ENCODE results near the gene CDKAL1.

CDKAL1 gene

GRCh38 chr6:21256197-21256596, 721.9 kb downstream of the CDKAL1 start:
- no peaks in the 10 kb centered on the region for H3K4me1 ChIP-seq (ENCODE audit: insufficient read depth, insufficient read length)

GRCh38 chr6:21257125-21257524, 722.9 kb downstream of the CDKAL1 start:
- Histone ChIP-seq H3K9ac (ENCODE audit: insufficient read length, low read depth) (no peak overlapping the region), H3K4me1 (ENCODE audit: insufficient read depth, insufficient read length) (no peaks in the 10 kb centered on the region), H3K4me3 (ENCODE audit: insufficient read length, low read depth) (no peak overlapping the region), H3K36me3 (ENCODE audit: insufficient read depth, insufficient read length, low read length) (no peaks in the 10 kb centered on the region), H3K27me3 (ENCODE audit: insufficient read depth, insufficient read length) (no peaks in the 10 kb centered on the region), H3K9me3 (ENCODE audit: insufficient read depth, low read length) (no peaks in the 10 kb centered on the region; the same call in 1 of the 2 replicates)
- DNase-seq (ENCODE audit: low read depth, low spot score): no peak
- TF ChIP-seq YY1 (IDR thresholded peaks at IDR 0.05; ENCODE audit: insufficient read depth, insufficient read length): no peak

More at GRCh38 chr6:21256197-21256596, 721.9 kb downstream of the CDKAL1 start:
- Histone ChIP-seq H3K4me3 (ENCODE audit: insufficient read length, low read depth) (no peak overlapping the region), H3K9ac (ENCODE audit: insufficient read length, low read depth) (no peak overlapping the region), H3K27me3 (ENCODE audit: insufficient read depth, insufficient read length) (no peaks in the 10 kb centered on the region), H3K9me3 (ENCODE audit: insufficient read depth, low read length) (no peaks in the 10 kb centered on the region), H3K36me3 (ENCODE audit: insufficient read depth, insufficient read length, low read length) (no peaks in the 10 kb centered on the region)
- no peak for TF ChIP-seq ZNF274 (IDR thresholded peaks at IDR 0.05; ENCODE audit: low read depth, low read length)
- no peak for TF ChIP-seq SUZ12 (IDR thresholded peaks at IDR 0.05; ENCODE audit: extremely low read depth, insufficient read depth, insufficient read length)
- TF ChIP-seq YY1 (IDR thresholded peaks at IDR 0.05; ENCODE audit: insufficient read depth, insufficient read length): no peak
- DNase-seq (ENCODE audit: low read depth, low spot score): no peak

GRCh38 chr6:21258665-21259064, 724.4 kb downstream of the CDKAL1 start:
- Histone ChIP-seq H3K4me1 (ENCODE audit: insufficient read depth, insufficient read length) (no peaks in the 10 kb centered on the region), H3K4me3 (ENCODE audit: insufficient read length, low read depth) (no peak overlapping the region), H3K27me3 (ENCODE audit: insufficient read depth, insufficient read length) (no peaks in the 10 kb centered on the region), H3K36me3 (ENCODE audit: insufficient read depth, insufficient read length, low read length) (no peaks in the 10 kb centered on the region), H3K9me3 (ENCODE audit: insufficient read depth, low read length) (no peaks in the 10 kb centered on the region; the same call in 1 of the 2 replicates), H3K9ac (ENCODE audit: insufficient read length, low read depth) (no peak overlapping the region)
- TF ChIP-seq ZNF274 (IDR thresholded peaks at IDR 0.05; ENCODE audit: low read depth, low read length): no peak
- no peak for TF ChIP-seq SUZ12 (IDR thresholded peaks at IDR 0.05; ENCODE audit: extremely low read depth, insufficient read depth, insufficient read length)
- no peak for TF ChIP-seq YY1 (IDR thresholded peaks at IDR 0.05; ENCODE audit: insufficient read depth, insufficient read length)
- DNase-seq (ENCODE audit: low read depth, low spot score): no peak

- no peak for DNase-seq (ENCODE audit: low read depth, low spot score)
- no peak overlapping the region for H3K9ac ChIP-seq (ENCODE audit: insufficient read length, low read depth)
- no peaks in the 10 kb centered on the region for H3K27me3 ChIP-seq (ENCODE audit: insufficient read depth, insufficient read length)
- no peak for TF ChIP-seq ZNF274 (IDR thresholded peaks at IDR 0.05; ENCODE audit: low read depth, low read length)
- TF ChIP-seq YY1 (IDR thresholded peaks at IDR 0.05; ENCODE audit: insufficient read depth, insufficient read length): no peak
- no peak for TF ChIP-seq SUZ12 (IDR thresholded peaks at IDR 0.05; ENCODE audit: extremely low read depth, insufficient read depth, insufficient read length)
- H3K4me1 ChIP-seq (ENCODE audit: insufficient read depth, insufficient read length): no peaks in the 10 kb centered on the region
- no peaks in the 10 kb centered on the region; the same call in 1 of the 2 replicates for H3K9me3 ChIP-seq (ENCODE audit: insufficient read depth, low read length)
- H3K4me3 ChIP-seq (ENCODE audit: insufficient read length, low read depth): no peak overlapping the region
- no peaks in the 10 kb centered on the region for H3K36me3 ChIP-seq (ENCODE audit: insufficient read depth, insufficient read length, low read length)
These were observed 725.4 kb downstream of the CDKAL1 start for GRCh38 chr6:21259660-21260059.

GRCh38 chr6:21262504-21262903, 728.2 kb downstream of the CDKAL1 start:
- Histone ChIP-seq H3K4me1 (ENCODE audit: insufficient read depth, insufficient read length) (no peaks in the 10 kb centered on the region), H3K4me3 (ENCODE audit: insufficient read length, low read depth) (no peak overlapping the region), H3K9ac (ENCODE audit: insufficient read length, low read depth) (no peak overlapping the region), H3K27me3 (ENCODE audit: insufficient read depth, insufficient read length) (no peaks in the 10 kb centered on the region), H3K9me3 (ENCODE audit: insufficient read depth, low read length) (no peaks in the 10 kb centered on the region; the same call in 1 of the 2 replicates), H3K36me3 (ENCODE audit: insufficient read depth, insufficient read length, low read length) (no peaks in the 10 kb centered on the region)
- no peak for TF ChIP-seq SUZ12 (IDR thresholded peaks at IDR 0.05; ENCODE audit: extremely low read depth, insufficient read depth, insufficient read length)
- TF ChIP-seq YY1 (IDR thresholded peaks at IDR 0.05; ENCODE audit: insufficient read depth, insufficient read length): no peak
- no peak for TF ChIP-seq ZNF274 (IDR thresholded peaks at IDR 0.05; ENCODE audit: low read depth, low read length)
- DNase-seq (ENCODE audit: low read depth, low spot score): no peak

- Histone ChIP-seq H3K9ac (ENCODE audit: insufficient read length, low read depth) (no peak overlapping the region), H3K4me3 (ENCODE audit: insufficient read length, low read depth) (no peak overlapping the region), H3K4me1 (ENCODE audit: insufficient read depth, insufficient read length) (no peaks in the 10 kb centered on the region), H3K27me3 (ENCODE audit: insufficient read depth, insufficient read length) (no peaks in the 10 kb centered on the region), H3K9me3 (ENCODE audit: insufficient read depth, low read length) (no peaks in the 10 kb centered on the region; the same call in 1 of the 2 replicates), H3K36me3 (ENCODE audit: insufficient read depth, insufficient read length, low read length) (no peaks in the 10 kb centered on the region)
- TF ChIP-seq YY1 (IDR thresholded peaks at IDR 0.05; ENCODE audit: insufficient read depth, insufficient read length) (no peak), SUZ12 (IDR thresholded peaks at IDR 0.05; ENCODE audit: extremely low read depth, insufficient read depth, insufficient read length) (no peak), ZNF274 (IDR thresholded peaks at IDR 0.05; ENCODE audit: low read depth, low read length) (no peak)
- DNase-seq (ENCODE audit: low read depth, low spot score): no peak
These were observed 729.5 kb downstream of the CDKAL1 start for GRCh38 chr6:21263531-21264287.

GRCh38 chr6:21264288-21265033, 730.2 kb downstream of the CDKAL1 start:
- no peak for DNase-seq (ENCODE audit: low read depth, low spot score)
- H3K9me3 ChIP-seq (ENCODE audit: insufficient read depth, low read length): no peaks in the 10 kb centered on the region; the same call in 1 of the 2 replicates
- H3K36me3 ChIP-seq (ENCODE audit: insufficient read depth, insufficient read length, low read length): no peaks in the 10 kb centered on the region
- no peak overlapping the region for H3K9ac ChIP-seq (ENCODE audit: insufficient read length, low read depth)
- H3K4me3 ChIP-seq (ENCODE audit: insufficient read length, low read depth): no peak overlapping the region
- H3K27me3 ChIP-seq (ENCODE audit: insufficient read depth, insufficient read length): no peaks in the 10 kb centered on the region
- TF ChIP-seq SUZ12 (IDR thresholded peaks at IDR 0.05; ENCODE audit: extremely low read depth, insufficient read depth, insufficient read length) (no peak), ZNF274 (IDR thresholded peaks at IDR 0.05; ENCODE audit: low read depth, low read length) (no peak), YY1 (IDR thresholded peaks at IDR 0.05; ENCODE audit: insufficient read depth, insufficient read length) (no peak)
- no peaks in the 10 kb centered on the region for H3K4me1 ChIP-seq (ENCODE audit: insufficient read depth, insufficient read length)
